ENCODE results near the gene PHOSPHO2. TPM values are rescaled to one million over a fixed set of nuclear protein-coding genes. Genes with fewer than 3 reads are reported as not detected.

PHOSPHO2 gene
- polyA plus RNA-seq, 1 donor (not counting 4 experiments of a cell fraction or from before 2014, with no cell fraction given): 2.9 TPM

- no peak overlapping the region for H3K4me3 ChIP-seq (ENCODE audit: control insufficient read depth in 2 of 3, extremely low read depth in 1 of 3, insufficient read depth in 2 of 3, low read depth in 1 of 3, low read length in 3 of 3)
- peaks cover 4% of the 10 kb centered on the region for H3K4me1 ChIP-seq (ENCODE audit: control insufficient read depth, extremely low read depth, insufficient read depth, low read length)
- dilution Hi-C loops (cut with MboI; ENCODE audit: extremely low pct_ligation_motif_present, low sequenced_read_pairs): no loop called here
- no peak overlapping the region for H3K9ac ChIP-seq (ENCODE audit: control insufficient read depth, extremely low read depth, insufficient read depth, low read length)
- H3K4me2 ChIP-seq (ENCODE audit: control insufficient read depth, extremely low read depth, insufficient read depth, low read depth, low read length): no peak overlapping the region
- H2AFZ ChIP-seq (ENCODE audit: control insufficient read depth, low read length): no peak overlapping the region
- no peaks in the 10 kb centered on the region for H3K9me3 ChIP-seq (ENCODE audit: control insufficient read depth, low read depth, low read length)
- H3K9me1 ChIP-seq (ENCODE audit: control insufficient read depth, extremely low read depth, insufficient read depth, low read length): no peaks in the 10 kb centered on the region
- TF ChIP-seq EZH2 (IDR thresholded peaks at IDR 0.05; ENCODE audit: low read length) (no peak), CTCF (optimal IDR thresholded peaks at IDR 0.05 in 1 of 3, IDR thresholded peaks at IDR 0.05 in 1 of 3, conservative IDR thresholded peaks at IDR 0.05 in 1 of 3; ENCODE audit: extremely low read depth in 1 of 3, insufficient read depth in 2 of 3, low read length in 3 of 3) (no peak)
- no peaks in the 10 kb centered on the region for H3K36me3 ChIP-seq (ENCODE audit: control insufficient read depth in 2 of 2, extremely low read depth in 1 of 2, insufficient read depth in 2 of 2, low read length in 2 of 2)
- no peaks in the 10 kb centered on the region for H4K20me1 ChIP-seq (ENCODE audit: control insufficient read depth, extremely low read depth, insufficient read depth, low read length)
- no peaks in the 10 kb centered on the region for H3K79me2 ChIP-seq (ENCODE audit: control insufficient read depth, insufficient read depth, low read length)
- FAIRE-seq (peak; percentile 49), DNase-seq (ENCODE audit: low read depth, low spot score) (no peak)
- H3K27me3 ChIP-seq (ENCODE audit: control insufficient read depth, extremely low read depth, insufficient read depth, low read length): no peaks in the 10 kb centered on the region
- no peak overlapping the region for H3K27ac ChIP-seq (ENCODE audit: control insufficient read depth, insufficient read depth, low read length)
These were observed 21.2 kb upstream of the PHOSPHO2 start for GRCh38 chr2:169673106-169673505.

- Histone ChIP-seq H3K9me3 (ENCODE audit: control insufficient read depth, low read depth, low read length) (no peaks in the 10 kb centered on the region), H2AFZ (ENCODE audit: control insufficient read depth, low read length) (peak overlapping the region; percentile 60), H3K9ac (ENCODE audit: control insufficient read depth, extremely low read depth, insufficient read depth, low read length) (no peak overlapping the region), H4K20me1 (ENCODE audit: control insufficient read depth, extremely low read depth, insufficient read depth, low read length) (no peaks in the 10 kb centered on the region), H3K79me2 (ENCODE audit: control insufficient read depth, insufficient read depth, low read length) (no peaks in the 10 kb centered on the region), H3K27me3 (ENCODE audit: control insufficient read depth, extremely low read depth, insufficient read depth, low read length) (no peaks in the 10 kb centered on the region), H3K36me3 (ENCODE audit: control insufficient read depth in 2 of 2, extremely low read depth in 1 of 2, insufficient read depth in 2 of 2, low read length in 2 of 2) (no peaks in the 10 kb centered on the region), H3K4me2 (ENCODE audit: control insufficient read depth, extremely low read depth, insufficient read depth, low read depth, low read length) (no peak overlapping the region), H3K9me1 (ENCODE audit: control insufficient read depth, extremely low read depth, insufficient read depth, low read length) (no peaks in the 10 kb centered on the region), H3K27ac (ENCODE audit: control insufficient read depth, insufficient read depth, low read length) (no peak overlapping the region), H3K4me3 (ENCODE audit: control insufficient read depth in 2 of 3, extremely low read depth in 1 of 3, insufficient read depth in 2 of 3, low read depth in 1 of 3, low read length in 3 of 3) (no peak overlapping the region), H3K4me1 (ENCODE audit: control insufficient read depth, extremely low read depth, insufficient read depth, low read length) (peaks cover 4% of the 10 kb centered on the region)
- dilution Hi-C loops (cut with MboI; ENCODE audit: extremely low pct_ligation_motif_present, low sequenced_read_pairs): no loop called here
- no peak for TF ChIP-seq EZH2 (IDR thresholded peaks at IDR 0.05; ENCODE audit: low read length)
- TF ChIP-seq CTCF (optimal IDR thresholded peaks at IDR 0.05 in 1 of 3, IDR thresholded peaks at IDR 0.05 in 1 of 3, conservative IDR thresholded peaks at IDR 0.05 in 1 of 3; ENCODE audit: extremely low read depth in 1 of 3, insufficient read depth in 2 of 3, low read length in 3 of 3): no peak
- FAIRE-seq: no peak
- DNase-seq (ENCODE audit: low read depth, low spot score): no peak
These were observed 20.3 kb upstream of the PHOSPHO2 start for GRCh38 chr2:169673921-169674320.
